K562 (cell line): ENCODE results near the gene SOD1. TPM values are rescaled to one million over a fixed set of nuclear protein-coding genes. Genes with fewer than 3 reads are reported as not detected.

ENCODE experiments used
- ARID1B ChIP-seq: fragments of 450-650 bp; IDR thresholded peaks from 2 replicates; pipeline ENCODE4 v1.6.1; 2016; ENCODE audit warnings: antibody characterized with exemption, mild to moderate bottlenecking, inconsistent platforms
- E2F1 ChIP-seq: sonication (generic); formaldehyde crosslinking; IDR thresholded peaks from 2 replicates; pipeline ENCODE4 v1.8.1; 2023; ENCODE audit warnings: mild to moderate bottlenecking, missing genetic modification reagents, moderate library complexity
- LARP7 ChIP-seq: fragments of 450-650 bp; IDR thresholded peaks from 2 replicates; pipeline ENCODE4 v1.6.1; 2016
- NCOR1 ChIP-seq: fragments of 450-650 bp; IDR thresholded peaks from 2 replicates; pipeline ENCODE4 v1.6.1; 2016; ENCODE audit warnings: mild to moderate bottlenecking, moderate library complexity
- NFRKB ChIP-seq: fragments of 450-650 bp; IDR thresholded peaks from 2 replicates; pipeline ENCODE4 v1.6.1; 2016; ENCODE audit warnings: low read depth
- PCBP2 ChIP-seq: fragments of 200-400 bp; formaldehyde crosslinking; IDR thresholded peaks from 2 replicates; pipeline ENCODE4 v1.6.1; 2018; ENCODE audit warnings: low read length, low read depth, mild to moderate bottlenecking, moderate library complexity; ENCODE audit not compliant: poor library complexity, severe bottlenecking
- POLR2AphosphoS5 ChIP-seq: IDR thresholded peaks from 2 replicates; pipeline ENCODE4 v1.6.1; 2011; ENCODE audit warnings: mild to moderate bottlenecking, low read depth, low read length, moderate library complexity; ENCODE audit not compliant: control insufficient read depth, insufficient read depth
- RUNX1 ChIP-seq: sonication (generic); IDR thresholded peaks from 2 replicates; pipeline ENCODE4 v1.6.1; 2016; ENCODE audit warnings: antibody characterized with exemption, low read depth
- SMARCA4 ChIP-seq: fragments of 450-650 bp; IDR thresholded peaks from 2 replicates; pipeline ENCODE4 v1.6.1; 2016
- ZBTB5 ChIP-seq: fragments of 450-650 bp; IDR thresholded peaks from 2 replicates; pipeline ENCODE4 v1.6.1; 2017; ENCODE audit warnings: antibody characterized with exemption
- ZNF134 ChIP-seq: fragments of 250-450 bp; sonication (Bioruptor Pico); conservative IDR thresholded peaks from 2 replicates; pipeline ENCODE4 v1.4.0; 2020
- ZNF639 ChIP-seq, 2 experiments: fragments of 200-800 bp in 1 of 2; sonication (Bioruptor generic) in 1 of 2; sonication (generic) in 1 of 2; formaldehyde crosslinking in 1 of 2; IDR thresholded peaks in 1 of 2; conservative IDR thresholded peaks in 1 of 2; 2 replicates each; pipeline versions ENCODE4 v1.5.0 to v1.6.1; 2016 to 2020; ENCODE audit warnings: missing compliant biosample characterization in 1 of 2, missing genetic modification characterization in 1 of 2, missing genetic modification reagents in 1 of 2
- polyA plus RNA-seq, 8 experiments: library from polyadenylated mRNA; depleted of rRNA in 4 of 8; stranded (reverse) in 5 of 8; unstranded in 3 of 8; fragments of >200 nt; fragmentation: Nextera tagmentation in 2 of 8; fragmentation: Illumina TruSeq in 1 of 8; extraction: Ambion mirVana in 2 of 8; extraction: Trizol in 1 of 8; gene quantifications; 2 replicates each; pipeline versions ENCODE4 v1.2.1 to v1.2.3, GENCODE V29; 2011 to 2014; ENCODE audit warnings: inconsistent platforms in 1 of 8, missing spikeins in 1 of 8
- total RNA-seq, 7 experiments: library from RNA; depleted of rRNA in 6 of 7; stranded (reverse); fragments of >200 nt in 6 of 7; fragmentation: Illumina TruSeq in 2 of 7; extraction: Trizol in 2 of 7; gene quantifications; 2 replicates each; pipeline versions ENCODE4 v1.2.1 to v1.2.3, GENCODE V29; 2011 to 2021; ENCODE audit warnings: low replicate concordance in 1 of 7
- TF ChIP-seq, protein P1 (sequence below), 3 experiments: IDR thresholded peaks in 2 of 3; conservative IDR thresholded peaks in 1 of 3; 2 replicates each; pipeline ENCODE4 v1.5.1; 2011 to 2012; ENCODE audit warnings: low read length in 3 of 3, mild to moderate bottlenecking in 3 of 3, control low read depth in 2 of 3, improper control_type of control experiment in 1 of 3, inconsistent platforms in 1 of 3, low read depth in 1 of 3, mixed read lengths in 1 of 3, moderate library complexity in 1 of 3; ENCODE audit not compliant: insufficient read depth in 2 of 3
- TF ChIP-seq, protein P2 (sequence below): fragments of 200-800 bp; sonication (Bioruptor generic); IDR thresholded peaks from 2 replicates; pipeline ENCODE4 v1.6.1; 2017; ENCODE audit warnings: missing genetic modification characterization, missing compliant biosample characterization
- TF ChIP-seq, protein P3 (sequence below), 3 experiments: fragments of 200-800 bp in 1 of 3; sonication (Bioruptor generic) in 1 of 3; sonication (generic) in 1 of 3; formaldehyde crosslinking in 1 of 3; IDR thresholded peaks; 2 replicates each; pipeline versions ENCODE4 v1.6.1 to v1.8.0; 2016 to 2022; ENCODE audit warnings: mild to moderate bottlenecking in 2 of 3, missing compliant biosample characterization in 2 of 3, missing genetic modification characterization in 2 of 3, missing genetic modification reagents in 1 of 3
- TF ChIP-seq, protein P4 (sequence below): fragments of 250-450 bp; sonication (Bioruptor Pico); IDR thresholded peaks from 2 replicates; pipeline ENCODE4 v1.5.0; 2021

Gene SOD1
- total and polyA plus RNA-seq, 9 of the 15 experiments (the other 6 are each of a cell fraction or from before 2014, with no cell fraction given): 452 to 1,409 (median 633) TPM

DNA sequence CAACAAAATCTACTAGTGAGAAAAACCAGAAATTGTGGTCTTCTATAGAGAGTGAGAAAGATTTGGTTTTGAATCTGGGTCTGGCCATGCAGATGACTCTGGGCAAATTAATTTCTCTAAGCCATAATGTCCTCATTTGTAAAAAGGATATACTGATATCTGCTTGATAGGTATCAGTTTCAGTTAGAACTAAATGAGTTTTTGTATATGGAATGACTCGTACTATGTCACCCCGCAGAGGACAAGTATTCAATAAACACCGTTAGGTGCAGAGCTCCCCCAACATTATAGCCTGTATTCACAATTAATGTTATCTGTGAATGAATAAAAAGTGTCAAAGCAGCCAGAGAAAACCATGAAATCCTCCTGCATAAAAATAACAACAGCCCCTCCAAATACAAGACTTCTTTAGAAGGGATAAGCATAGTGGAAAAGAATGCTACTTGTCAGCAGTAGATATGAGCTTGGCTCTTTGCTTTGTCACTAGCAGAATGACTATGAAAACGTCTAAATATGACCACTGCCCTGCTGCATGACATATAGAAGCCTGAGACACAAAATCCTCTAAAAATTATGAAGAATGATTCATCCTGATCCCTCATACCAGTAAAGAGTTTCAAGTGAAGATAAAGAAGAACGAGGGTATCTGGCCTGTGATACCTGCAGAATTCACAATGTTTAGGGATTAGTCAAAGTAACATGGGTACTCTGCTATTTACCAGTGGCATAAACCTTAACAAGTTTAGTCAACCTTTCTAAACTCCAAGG, 54.7 kb downstream of the SOD1 start (continued):
- peak in 1 of 2 experiments; percentile 44; a peak in 1 of 4 replicates for TF ChIP-seq ZNF639 (CRISPR knock-in tag; conservative IDR thresholded peaks at IDR 0.05 in 1 of 2, IDR thresholded peaks at IDR 0.05 in 1 of 2)
- peak; percentile 89 for TF ChIP-seq ARID1B
- TF ChIP-seq LARP7: no peak
- TF ChIP-seq, protein P1, sequence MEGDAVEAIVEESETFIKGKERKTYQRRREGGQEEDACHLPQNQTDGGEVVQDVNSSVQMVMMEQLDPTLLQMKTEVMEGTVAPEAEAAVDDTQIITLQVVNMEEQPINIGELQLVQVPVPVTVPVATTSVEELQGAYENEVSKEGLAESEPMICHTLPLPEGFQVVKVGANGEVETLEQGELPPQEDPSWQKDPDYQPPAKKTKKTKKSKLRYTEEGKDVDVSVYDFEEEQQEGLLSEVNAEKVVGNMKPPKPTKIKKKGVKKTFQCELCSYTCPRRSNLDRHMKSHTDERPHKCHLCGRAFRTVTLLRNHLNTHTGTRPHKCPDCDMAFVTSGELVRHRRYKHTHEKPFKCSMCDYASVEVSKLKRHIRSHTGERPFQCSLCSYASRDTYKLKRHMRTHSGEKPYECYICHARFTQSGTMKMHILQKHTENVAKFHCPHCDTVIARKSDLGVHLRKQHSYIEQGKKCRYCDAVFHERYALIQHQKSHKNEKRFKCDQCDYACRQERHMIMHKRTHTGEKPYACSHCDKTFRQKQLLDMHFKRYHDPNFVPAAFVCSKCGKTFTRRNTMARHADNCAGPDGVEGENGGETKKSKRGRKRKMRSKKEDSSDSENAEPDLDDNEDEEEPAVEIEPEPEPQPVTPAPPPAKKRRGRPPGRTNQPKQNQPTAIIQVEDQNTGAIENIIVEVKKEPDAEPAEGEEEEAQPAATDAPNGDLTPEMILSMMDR (IDR thresholded peaks at IDR 0.05 in 2 of 3, conservative IDR thresholded peaks at IDR 0.05 in 1 of 3; ENCODE audit: insufficient read depth in 2 of 3, low read depth in 1 of 3, low read length in 3 of 3): 0 out of 6 replicates have a peak, but pooled peaks of 1 of the 3 experiments have one; percentile 5
- peak; percentile 88 for TF ChIP-seq SMARCA4
- TF ChIP-seq, protein P2, sequence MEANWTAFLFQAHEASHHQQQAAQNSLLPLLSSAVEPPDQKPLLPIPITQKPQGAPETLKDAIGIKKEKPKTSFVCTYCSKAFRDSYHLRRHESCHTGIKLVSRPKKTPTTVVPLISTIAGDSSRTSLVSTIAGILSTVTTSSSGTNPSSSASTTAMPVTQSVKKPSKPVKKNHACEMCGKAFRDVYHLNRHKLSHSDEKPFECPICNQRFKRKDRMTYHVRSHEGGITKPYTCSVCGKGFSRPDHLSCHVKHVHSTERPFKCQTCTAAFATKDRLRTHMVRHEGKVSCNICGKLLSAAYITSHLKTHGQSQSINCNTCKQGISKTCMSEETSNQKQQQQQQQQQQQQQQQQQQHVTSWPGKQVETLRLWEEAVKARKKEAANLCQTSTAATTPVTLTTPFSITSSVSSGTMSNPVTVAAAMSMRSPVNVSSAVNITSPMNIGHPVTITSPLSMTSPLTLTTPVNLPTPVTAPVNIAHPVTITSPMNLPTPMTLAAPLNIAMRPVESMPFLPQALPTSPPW (CRISPR knock-in tag): no peak
- TF ChIP-seq RUNX1: no peak
- TF ChIP-seq E2F1: no peak
- TF ChIP-seq, protein P3, sequence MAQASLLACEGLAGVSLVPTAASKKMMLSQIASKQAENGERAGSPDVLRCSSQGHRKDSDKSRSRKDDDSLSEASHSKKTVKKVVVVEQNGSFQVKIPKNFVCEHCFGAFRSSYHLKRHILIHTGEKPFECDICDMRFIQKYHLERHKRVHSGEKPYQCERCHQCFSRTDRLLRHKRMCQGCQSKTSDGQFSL (CRISPR knock-in tag; IDR thresholded peaks at IDR 0.05): no peak
- TF ChIP-seq, protein P3 (tag; IDR thresholded peaks at IDR 0.05): no peak
- no peak for TF ChIP-seq ZBTB5
- TF ChIP-seq, protein P4, sequence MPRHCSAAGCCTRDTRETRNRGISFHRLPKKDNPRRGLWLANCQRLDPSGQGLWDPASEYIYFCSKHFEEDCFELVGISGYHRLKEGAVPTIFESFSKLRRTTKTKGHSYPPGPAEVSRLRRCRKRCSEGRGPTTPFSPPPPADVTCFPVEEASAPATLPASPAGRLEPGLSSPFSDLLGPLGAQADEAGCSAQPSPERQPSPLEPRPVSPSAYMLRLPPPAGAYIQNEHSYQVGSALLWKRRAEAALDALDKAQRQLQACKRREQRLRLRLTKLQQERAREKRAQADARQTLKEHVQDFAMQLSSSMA (CRISPR knock-in tag): no peak
- no peak for TF ChIP-seq PCBP2
- TF ChIP-seq POLR2AphosphoS5: 0 out of 2 replicates have a peak, but pooled peaks have one; percentile 14
- no peak for TF ChIP-seq ZNF134 (CRISPR knock-in tag)
- peak; percentile 67 for TF ChIP-seq NCOR1
- TF ChIP-seq NFRKB: 0 out of 2 replicates have a peak, but pooled peaks have one; percentile 25
